Left cardiac atrium (tissue), 4 donors: Measurements from ENCODE around the gene C6orf58. TPM values are rescaled to one million over a fixed set of nuclear protein-coding genes. Genes with fewer than 3 reads are reported as not detected.
A peak's percentile ranks its signal among the peaks of the same experiment; 100 is the strongest.

Experiments used
- ATAC-seq, 2 donors: fragments of 200-7000 bp; cut with Tn5 transposase; one replicate each; pipeline ENCODE4 v1.9.1; 2020; ENCODE audit warnings: mild to moderate bottlenecking in 2 of 2, moderate library complexity in 2 of 2
- DNase-seq: peaks from one replicate; pipeline ENCODE4 v3.0.0-alpha.2; 2020
- intact Hi-C, 2 donors: fragments of 100-400 bp; cut with DNase I; formaldehyde crosslinking; loops; one replicate each; pipeline versions ENCODE4 v1.14.1 to v1.15.1; 2022 to 2023
- long read RNA-seq: library from polyadenylated mRNA; unstranded; transcript quantifications from one replicate; pipeline ENCODE4 v2.0.0, GENCODE V29; 2021
- total RNA-seq, 2 donors: library from RNA; stranded (reverse); fragmentation: NEBNext Ultra II Directional; extraction: Animal tissue kit (Norgen Biotek cat#: 25700); gene quantifications; one replicate each; pipeline ENCODE4 v1.2.1, GENCODE V29; 2021
- donor health status: DM: no; HTN: yes; CAD: no.
- donor health status: DM: no; HTN: yes; CAD: no; lungs with severe emphysema.
- donor health status: DM: yes; HTN: yes; CAD: no.
- donor health status: Dilated cardiomyopathy.

Gene C6orf58
- total RNA-seq: not detected
- long read RNA-seq: 0 reads

GRCh38 chr6:127576874-127577273, at the start of gene C6orf58:
C6orf58 (plus strand) TSS chr6:127577174; CDS start chr6:127577186, 12 bp downstream.
- intact Hi-C loops: no loop called here
- ATAC-seq (no peak), DNase-seq (no peak)

DNA sequence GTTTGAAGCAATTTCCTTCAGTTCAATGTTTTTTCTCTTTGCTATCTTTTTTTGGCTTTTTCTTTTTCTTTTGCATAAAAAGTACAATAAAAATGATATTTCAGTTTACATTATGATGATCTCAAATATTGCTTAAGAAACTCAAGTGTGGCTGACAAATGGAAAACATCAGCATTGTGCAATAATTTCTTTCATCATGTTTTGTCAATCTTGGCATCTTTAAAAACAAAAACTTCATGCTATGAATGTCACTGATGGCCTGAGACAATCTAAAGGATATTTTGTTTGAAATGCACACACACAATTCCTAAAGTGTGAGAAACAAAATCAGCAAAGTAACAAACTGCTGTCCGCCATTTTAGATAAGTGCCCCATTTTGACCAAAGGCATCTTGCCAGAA, 44.0 kb upstream of the C6orf58 start:
- intact Hi-C loops: no loop called here
- DNase-seq (no peak), ATAC-seq (no peak)

DNA sequence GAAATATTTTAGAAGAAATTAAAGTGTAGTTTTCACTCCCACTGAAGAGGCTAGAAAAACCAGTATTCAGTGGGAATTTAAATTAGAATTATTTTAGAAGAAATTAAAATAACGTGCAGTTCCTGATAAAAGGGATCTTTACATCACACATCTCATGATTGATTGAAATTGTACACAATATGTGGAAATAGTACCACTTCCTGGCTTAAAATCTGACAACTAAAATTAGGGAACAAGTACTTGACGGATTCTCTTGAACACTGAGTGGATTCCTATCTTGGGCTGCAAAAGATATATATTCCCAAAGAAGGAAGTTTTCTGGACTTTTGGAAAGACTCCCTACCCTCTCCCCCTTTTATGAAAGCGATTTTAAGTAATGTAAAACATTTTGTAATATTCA, 43.2 kb upstream of the C6orf58 start:
- no peak for ATAC-seq
- intact Hi-C loops: no loop called here
- no peak for DNase-seq

DNA sequence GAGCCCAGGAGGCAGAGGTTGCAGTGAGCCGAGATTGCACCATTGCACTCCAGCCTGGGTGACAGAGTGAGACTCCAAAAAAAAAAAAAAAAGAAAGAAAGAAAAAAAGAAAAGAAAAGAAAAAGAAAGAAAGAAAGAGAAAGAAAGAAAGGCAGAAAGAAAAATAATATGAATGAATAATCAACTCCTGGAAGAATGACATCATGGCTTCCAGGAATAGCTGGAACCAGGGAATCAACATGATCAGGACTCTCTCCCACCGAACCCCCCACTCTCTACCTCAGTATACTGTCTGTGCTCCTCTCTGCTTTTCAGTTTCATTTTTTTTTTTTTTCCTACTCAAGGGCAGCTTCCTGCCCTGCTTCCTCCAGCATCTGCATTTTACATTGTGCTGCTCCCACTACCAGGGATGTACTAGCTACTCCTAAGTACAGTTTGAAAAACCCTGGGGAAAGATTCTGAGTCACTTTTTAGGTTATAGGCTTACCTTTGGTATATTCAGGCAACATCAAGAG, 38.2 kb upstream of the C6orf58 start:
- intact Hi-C loops: loop anchor here in 1 of 2 donors (5.0 kb wide), 1 partner anchor 237 kb away; no protein-coding TSS in a partner anchor
- no peak for ATAC-seq
- DNase-seq: no peak

- intact Hi-C loops: loop anchor here in 1 of 2 donors (5.0 kb wide), 1 partner anchor 237 kb away; no protein-coding TSS in a partner anchor
- ATAC-seq (no peak), DNase-seq (no peak)
Measured at GRCh38 chr6:127539272-127539671, 37.7 kb upstream of the C6orf58 start.

- no peak for ATAC-seq
- intact Hi-C loops: loop anchor here (10.0 kb wide), 2 partner anchors 82 to 362 kb away; no protein-coding TSS in a partner anchor
- DNase-seq: no peak
Measured at GRCh38 chr6:127547215-127547614, 29.8 kb upstream of the C6orf58 start.

- intact Hi-C loops: loop anchor here (10.0 kb wide), 2 partner anchors 83 to 363 kb away; no protein-coding TSS in a partner anchor
- DNase-seq: no peak
- ATAC-seq: no peak
Measured at GRCh38 chr6:127547904-127548649, 28.9 kb upstream of the C6orf58 start.

- no peak for DNase-seq
- intact Hi-C loops: no loop called here
- ATAC-seq: peak in 1 of 2 donors; percentile 70
Measured at GRCh38 chr6:127550403-127550802, 26.6 kb upstream of the C6orf58 start.

- ATAC-seq (peak in 1 of 2 donors; percentile 53), DNase-seq (no peak)
- intact Hi-C loops: no loop called here
Measured at GRCh38 chr6:127554435-127555006, 22.5 kb upstream of the C6orf58 start.

- intact Hi-C loops: no loop called here
- ATAC-seq: no peak
Measured at GRCh38 chr6:127561660-127562059, 15.3 kb upstream of the C6orf58 start.

DNA sequence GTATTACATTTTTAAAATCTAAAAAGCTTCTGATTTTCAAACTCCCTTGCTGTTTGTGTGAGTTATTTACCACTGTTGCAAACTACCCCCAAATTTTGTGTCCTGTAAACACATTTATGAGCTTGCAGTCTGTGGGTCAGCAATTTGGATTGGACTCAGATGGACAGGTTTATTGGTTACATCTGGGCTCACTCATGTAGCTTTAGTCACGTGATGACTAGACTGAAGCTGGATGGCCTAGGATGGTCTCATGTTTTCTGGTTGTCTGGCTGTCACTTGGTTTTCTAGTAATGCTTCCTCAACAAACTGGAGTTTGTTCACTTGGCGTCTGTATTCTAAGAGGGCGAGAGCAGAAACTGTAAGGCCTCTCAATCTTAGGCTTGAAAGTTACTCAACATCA, 12.2 kb upstream of the C6orf58 start:
- ATAC-seq: no peak
- intact Hi-C loops: no loop called here
- no peak for DNase-seq

More at GRCh38 chr6:127561660-127562059, 15.3 kb upstream of the C6orf58 start:
- no peak for DNase-seq

DNA sequence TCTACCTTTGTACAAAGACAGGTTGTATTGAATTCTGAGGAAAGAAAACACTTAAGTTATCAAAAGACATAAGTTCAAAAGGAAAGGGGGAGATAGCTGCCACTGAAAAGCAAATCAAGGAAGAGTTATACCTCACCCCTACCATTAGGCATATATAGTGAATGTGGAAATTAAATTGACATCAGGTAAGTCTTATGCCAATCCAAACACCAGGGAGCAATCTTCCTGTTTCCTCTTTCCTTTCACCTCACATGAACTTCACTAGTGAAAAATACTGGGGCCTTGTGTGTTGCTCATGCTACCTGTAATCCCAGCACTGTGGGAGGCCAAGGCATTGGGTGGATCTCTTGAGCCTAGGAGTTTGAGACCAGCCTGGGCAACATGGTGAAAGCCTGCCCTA, 10.9 kb upstream of the C6orf58 start:
- DNase-seq (no peak), ATAC-seq (no peak)
- intact Hi-C loops: no loop called here

DNA sequence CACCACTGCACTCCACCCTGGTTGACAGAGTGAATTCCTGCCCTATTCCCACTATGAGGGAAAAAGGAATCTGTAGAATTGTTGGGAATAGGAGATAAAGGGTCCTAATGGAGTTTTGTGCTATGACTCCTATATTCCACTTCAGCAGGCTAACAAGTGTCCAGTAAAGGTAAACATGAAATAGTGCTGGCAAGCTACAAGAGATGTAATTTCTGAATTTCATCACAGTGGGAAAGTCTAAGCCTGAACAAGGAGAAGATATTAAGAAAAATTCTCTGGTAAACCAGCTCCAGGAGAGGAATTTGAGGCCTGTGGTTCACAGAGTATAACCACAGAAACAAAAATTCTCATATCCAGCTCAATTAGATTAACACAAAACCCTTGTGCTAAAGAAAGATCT, 10.3 kb upstream of the C6orf58 start:
- DNase-seq (no peak), ATAC-seq (no peak)
- intact Hi-C loops: no loop called here

DNA sequence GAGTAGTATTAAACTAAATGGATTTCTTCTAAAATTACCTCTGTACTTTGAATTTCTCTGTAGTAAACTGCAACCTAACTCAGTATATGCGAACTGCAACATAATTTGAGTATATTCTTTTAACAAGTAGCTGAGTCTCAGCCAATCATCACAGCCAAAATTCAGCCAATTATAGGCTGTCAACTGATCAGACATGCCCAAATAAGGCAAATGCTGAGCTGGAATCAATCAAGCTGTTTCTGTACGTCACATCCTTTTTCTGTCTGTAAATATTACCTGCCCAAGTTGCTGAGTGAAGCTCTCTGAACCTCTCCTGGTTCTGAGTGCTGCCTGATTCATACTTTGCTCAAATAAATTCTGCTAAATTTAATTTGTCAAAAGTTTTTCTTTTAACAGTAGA, 9.5 kb upstream of the C6orf58 start:
- intact Hi-C loops: no loop called here
- DNase-seq (no peak), ATAC-seq (no peak)

DNA sequence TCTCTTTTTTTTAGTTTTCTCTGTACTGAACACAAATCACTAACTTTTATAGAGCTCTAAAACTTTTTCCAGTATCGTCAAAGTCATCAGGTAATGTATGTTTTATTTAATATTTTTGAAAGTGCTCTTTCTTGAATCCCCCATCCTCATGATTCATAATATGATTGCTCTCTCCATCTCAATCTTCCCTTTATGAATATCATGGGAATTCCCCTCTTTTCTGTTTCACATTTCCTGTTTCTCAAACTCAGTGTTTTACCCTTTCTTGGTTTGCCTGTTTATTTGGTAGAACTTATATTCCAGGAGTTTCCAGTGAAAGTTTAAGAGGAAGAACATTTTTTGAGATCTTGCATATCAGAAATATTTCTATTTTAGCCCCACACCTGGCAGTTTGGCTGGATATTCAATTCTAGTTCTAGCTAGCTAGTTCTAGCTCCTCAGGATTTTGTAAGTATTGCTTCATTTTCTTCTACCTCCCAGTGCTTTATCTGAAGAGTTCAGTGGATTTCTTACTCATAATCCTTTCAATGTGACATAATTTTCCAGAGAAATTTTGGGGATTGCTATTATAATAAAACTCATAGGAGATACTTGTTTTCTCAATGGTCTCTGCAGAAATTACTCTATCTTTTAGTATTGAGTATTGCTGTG, 6.1 kb upstream of the C6orf58 start:
- intact Hi-C loops: no loop called here
- ATAC-seq (no peak), DNase-seq (no peak)

GRCh38 chr6:127578900-127579299, 1.9 kb downstream of the C6orf58 start:
- DNase-seq (no peak), ATAC-seq (no peak)
- intact Hi-C loops: no loop called here

DNA sequence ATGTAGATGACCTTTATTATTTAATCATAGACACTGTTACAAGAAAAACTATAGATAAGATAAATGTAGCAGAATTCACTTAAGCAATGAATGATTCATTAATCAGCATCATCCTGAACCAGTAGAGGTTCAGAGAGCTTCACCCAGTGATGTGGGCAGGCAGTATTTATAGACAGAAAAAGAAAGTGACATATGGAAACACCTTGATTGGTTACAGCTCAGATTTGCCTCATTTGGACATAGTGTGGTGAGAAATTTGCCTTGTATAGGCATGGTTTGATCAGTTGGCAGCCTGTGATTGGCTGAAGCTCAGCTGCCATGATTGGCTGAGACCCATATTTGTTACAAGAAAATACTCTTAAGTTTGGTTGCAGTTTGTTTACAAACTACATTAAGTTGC, 4.6 kb downstream of the C6orf58 start:
- ATAC-seq (no peak), DNase-seq (no peak)
- intact Hi-C loops: no loop called here

DNA sequence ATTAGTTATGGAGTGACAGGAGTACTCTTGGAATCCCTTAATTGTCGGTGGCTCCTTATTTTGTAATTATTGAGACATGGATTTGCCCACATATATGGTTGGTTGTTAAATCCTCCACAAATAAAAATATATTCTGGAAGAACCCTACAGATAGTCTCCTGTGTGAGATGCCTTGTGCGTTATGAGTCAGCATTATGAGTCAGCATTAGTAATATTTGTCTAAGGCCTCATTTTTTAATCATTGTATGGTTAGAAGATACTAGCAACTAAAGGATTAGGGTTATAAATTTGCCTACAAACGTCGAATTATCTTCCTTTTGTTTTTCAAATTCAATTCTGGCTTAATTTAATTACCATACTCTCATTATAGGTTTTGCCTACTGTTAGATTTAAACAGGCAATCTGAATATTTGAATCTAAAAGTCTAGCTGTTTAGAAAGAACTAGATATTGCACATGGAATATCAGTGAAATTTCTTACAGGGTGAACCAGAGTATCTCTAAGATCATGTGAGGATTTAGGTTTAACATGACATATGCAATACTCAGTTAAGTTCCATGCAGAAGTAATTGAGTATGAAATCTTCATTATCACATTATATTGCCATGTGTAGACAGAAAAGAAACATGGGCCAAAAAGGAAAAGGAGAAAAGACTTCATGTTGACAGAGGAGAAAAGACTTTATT, 5.9 kb downstream of the C6orf58 start:
- DNase-seq: no peak
- intact Hi-C loops: no loop called here
- no peak for ATAC-seq

GRCh38 chr6:127585123-127585522, 8.1 kb downstream of the C6orf58 start:
- intact Hi-C loops: no loop called here
- DNase-seq: no peak
- no peak for ATAC-seq

- no peak for ATAC-seq
- DNase-seq: no peak
- intact Hi-C loops: no loop called here
Measured at GRCh38 chr6:127586372-127586771, 9.4 kb downstream of the C6orf58 start.
